ENCODE results near the gene COL20A1.

- no peak for TF ChIP-seq CTCF (IDR thresholded peaks at IDR 0.05)
- TF ChIP-seq EP300 (IDR thresholded peaks at IDR 0.05), result no peak
These were observed 31.8 kb upstream of the COL20A1 start for GRCh38 chr20:63261060-63261794.

Measured in sigmoid colon (tissue), 4 donors.